CD4-positive, alpha-beta T cell treated with Interleukin-6 for 4 hours (primary cell): Measurements from ENCODE around the gene TRIM47.

ENCODE experiments used
- DNase-seq: peaks from one replicate; pipeline ENCODE4 v3.0.0-alpha.2; 2020; ENCODE audit warnings: mixed read lengths

TRIM47 gene

GRCh38 chr17:75878174-75878998 lies at the start of gene TRIM47:
TSS of gene TRIM47 (minus strand) at chr17:75878581. CDS start at chr17:75878548, 33 bp downstream.
- DNase-seq = no peak

- DNase-seq = peak; percentile 13
Measured at GRCh38 chr17:75927286-75927922, 49.0 kb upstream of the TRIM47 start.

GRCh38 chr17:75926456-75926855 lies 48.1 kb upstream of the TRIM47 start:
- DNase-seq = no peak

- DNase-seq = no peak
Measured at GRCh38 chr17:75925912-75926311, 47.5 kb upstream of the TRIM47 start.

GRCh38 chr17:75925103-75925502 lies 46.7 kb upstream of the TRIM47 start:
- DNase-seq = no peak

- DNase-seq = no peak
Measured at GRCh38 chr17:75922963-75923874, 44.8 kb upstream of the TRIM47 start.

GRCh38 chr17:75922173-75922961 lies 44.0 kb upstream of the TRIM47 start:
- DNase-seq = no peak

GRCh38 chr17:75921596-75921995 lies 43.2 kb upstream of the TRIM47 start:
- DNase-seq = no peak

GRCh38 chr17:75920045-75920560 lies 41.7 kb upstream of the TRIM47 start:
- no peak for DNase-seq

- no peak for DNase-seq
Measured at GRCh38 chr17:75919611-75920010, 41.2 kb upstream of the TRIM47 start.

GRCh38 chr17:75917917-75918445 lies 39.6 kb upstream of the TRIM47 start:
- DNase-seq = no peak

- DNase-seq = no peak
Measured at GRCh38 chr17:75917141-75917916, 38.9 kb upstream of the TRIM47 start.

GRCh38 chr17:75915268-75915667 lies 36.9 kb upstream of the TRIM47 start:
- DNase-seq = no peak

GRCh38 chr17:75914643-75915267 lies 36.4 kb upstream of the TRIM47 start:
- no peak for DNase-seq

GRCh38 chr17:75913537-75914210 lies 35.3 kb upstream of the TRIM47 start:
- no peak for DNase-seq

- no peak for DNase-seq
Measured at GRCh38 chr17:75910699-75911098, 32.3 kb upstream of the TRIM47 start.

GRCh38 chr17:75909812-75910274 lies 31.5 kb upstream of the TRIM47 start:
- DNase-seq = no peak

- DNase-seq = no peak
Measured at GRCh38 chr17:75909051-75909811, 30.9 kb upstream of the TRIM47 start.

GRCh38 chr17:75908201-75908600 lies 29.8 kb upstream of the TRIM47 start:
- no peak for DNase-seq
